Measurements from ENCODE around the gene DCLK1. TPM values are rescaled to one million over a fixed set of nuclear protein-coding genes. Genes with fewer than 3 reads are reported as not detected.
"Not testable (repeated sequence)": the region's sequence is repeated elsewhere in the genome, so short reads cannot be mapped to it uniquely, and the experiment has no call there.

DCLK1 gene
- total RNA-seq, 3 donors from 2014 or later (not counting 1 experiment from before 2014, with no cell fraction given): not detected

DNA sequence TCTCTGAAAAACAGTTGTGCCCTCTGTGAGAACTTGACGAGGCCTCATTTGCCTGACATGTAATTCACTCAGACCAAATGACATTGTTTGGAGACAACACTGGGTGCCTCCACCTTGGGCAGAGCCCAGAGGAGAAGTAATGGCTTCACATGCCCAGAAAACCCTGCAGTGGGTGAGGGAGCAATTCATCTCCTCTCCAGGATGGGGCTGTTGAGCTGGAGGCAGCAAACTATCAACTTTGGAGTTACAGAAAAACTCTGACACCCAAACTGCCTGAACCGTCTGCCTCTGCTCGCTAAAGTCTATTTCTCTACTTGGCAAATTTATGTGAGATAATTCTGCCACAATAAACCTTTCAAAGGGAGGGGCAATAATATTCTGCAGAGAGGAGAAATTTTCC, 146.9 kb downstream of the DCLK1 start:
- WGBS (ENCODE audit: insufficient coverage): 89% methylated on average over 2 of the region's 3 CpGs
- no peak overlapping the region for H3K4me3 ChIP-seq (ENCODE audit: low read length)
- H3K4me1 ChIP-seq (ENCODE audit: control insufficient read depth, insufficient read depth, low read length): no peaks in the 10 kb centered on the region
- no peaks in the 10 kb centered on the region for H3K36me3 ChIP-seq (ENCODE audit: control insufficient read depth, insufficient read depth, low read length)
- ATAC-seq (no peak), DNase-seq (no peak)
- no peaks in the 10 kb centered on the region for H3K27me3 Mint-ChIP-seq (ENCODE audit: low read depth in 2 of 2)
- TF ChIP-seq, protein P1, sequence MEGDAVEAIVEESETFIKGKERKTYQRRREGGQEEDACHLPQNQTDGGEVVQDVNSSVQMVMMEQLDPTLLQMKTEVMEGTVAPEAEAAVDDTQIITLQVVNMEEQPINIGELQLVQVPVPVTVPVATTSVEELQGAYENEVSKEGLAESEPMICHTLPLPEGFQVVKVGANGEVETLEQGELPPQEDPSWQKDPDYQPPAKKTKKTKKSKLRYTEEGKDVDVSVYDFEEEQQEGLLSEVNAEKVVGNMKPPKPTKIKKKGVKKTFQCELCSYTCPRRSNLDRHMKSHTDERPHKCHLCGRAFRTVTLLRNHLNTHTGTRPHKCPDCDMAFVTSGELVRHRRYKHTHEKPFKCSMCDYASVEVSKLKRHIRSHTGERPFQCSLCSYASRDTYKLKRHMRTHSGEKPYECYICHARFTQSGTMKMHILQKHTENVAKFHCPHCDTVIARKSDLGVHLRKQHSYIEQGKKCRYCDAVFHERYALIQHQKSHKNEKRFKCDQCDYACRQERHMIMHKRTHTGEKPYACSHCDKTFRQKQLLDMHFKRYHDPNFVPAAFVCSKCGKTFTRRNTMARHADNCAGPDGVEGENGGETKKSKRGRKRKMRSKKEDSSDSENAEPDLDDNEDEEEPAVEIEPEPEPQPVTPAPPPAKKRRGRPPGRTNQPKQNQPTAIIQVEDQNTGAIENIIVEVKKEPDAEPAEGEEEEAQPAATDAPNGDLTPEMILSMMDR (IDR thresholded peaks at IDR 0.05): no peak
- intact Hi-C loops (cut with micrococcal nuclease): no loop called here
- H3K27ac ChIP-seq (ENCODE audit: low read length): no peak overlapping the region
- no peaks in the 10 kb centered on the region for H3K27me3 ChIP-seq (ENCODE audit: control insufficient read depth, insufficient read depth, low read length)
- peaks cover 0 to 2% of the 10 kb centered on the region in 2 donors for H3K9me3 Mint-ChIP-seq
- no peaks in the 10 kb centered on the region for H3K4me1 Mint-ChIP-seq
- no peak overlapping the region for H3K4me3 Mint-ChIP-seq
- H3K9me3 ChIP-seq (ENCODE audit: control insufficient read depth, insufficient read depth, low read length): no peaks in the 10 kb centered on the region
- H3K27ac Mint-ChIP-seq: no peak overlapping the region
- no peaks in the 10 kb centered on the region for H3K36me3 Mint-ChIP-seq

DNA sequence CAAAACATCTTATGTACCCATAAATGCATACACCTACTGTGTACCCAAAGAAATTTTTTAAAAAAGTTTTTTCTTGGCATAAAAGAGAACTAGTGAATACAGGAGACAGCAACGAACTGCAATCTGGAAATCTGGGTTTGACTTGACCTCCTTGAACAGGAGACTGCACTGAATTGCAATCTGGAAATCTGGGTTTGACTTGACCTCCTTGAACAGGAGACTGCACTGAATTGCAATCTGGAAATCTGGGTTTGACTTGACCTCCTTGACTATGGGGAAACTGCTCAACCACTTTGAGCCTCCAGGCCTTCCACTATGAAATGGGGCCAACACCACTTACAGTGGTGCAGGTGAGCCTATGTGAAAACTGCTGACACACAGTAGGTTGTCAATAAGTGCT, 147.5 kb downstream of the DCLK1 start:
- H3K4me3 ChIP-seq (ENCODE audit: low read length); H3K9me3 ChIP-seq (ENCODE audit: control insufficient read depth, insufficient read depth, low read length); H3K27me3 Mint-ChIP-seq (ENCODE audit: low read depth in 2 of 2); H3K36me3 ChIP-seq (ENCODE audit: control insufficient read depth, insufficient read depth, low read length); H3K4me1 Mint-ChIP-seq; H3K9me3 Mint-ChIP-seq; H3K4me1 ChIP-seq (ENCODE audit: control insufficient read depth, insufficient read depth, low read length); H3K27me3 ChIP-seq (ENCODE audit: control insufficient read depth, insufficient read depth, low read length); ATAC-seq; DNase-seq; H3K4me3 Mint-ChIP-seq; intact Hi-C loops (cut with micrococcal nuclease); H3K36me3 Mint-ChIP-seq; H3K27ac ChIP-seq (ENCODE audit: low read length); H3K27ac Mint-ChIP-seq: not testable (repeated sequence)
- 67% methylated on average over 1 of the region's 1 CpG for WGBS (ENCODE audit: insufficient coverage)

GRCh38 chr13:35983206-35983605, 148.0 kb downstream of the DCLK1 start:
- H3K27ac ChIP-seq (ENCODE audit: low read length): no peak overlapping the region
- Mint-ChIP-seq H3K36me3 (no peaks in the 10 kb centered on the region), H3K4me1 (no peaks in the 10 kb centered on the region), H3K27me3 (ENCODE audit: low read depth in 2 of 2) (no peaks in the 10 kb centered on the region), H3K4me3 (no peak overlapping the region), H3K9me3 (peaks cover 0 to 2% of the 10 kb centered on the region in 2 donors), H3K27ac (no peak overlapping the region)
- H3K36me3 ChIP-seq (ENCODE audit: control insufficient read depth, insufficient read depth, low read length): no peaks in the 10 kb centered on the region
- H3K4me3 ChIP-seq (ENCODE audit: low read length): no peak overlapping the region
- intact Hi-C loops (cut with micrococcal nuclease): no loop called here
- WGBS (ENCODE audit: insufficient coverage): 92% methylated on average over 1 of the region's 1 CpG
- DNase-seq: no peak
- H3K4me1 ChIP-seq (ENCODE audit: control insufficient read depth, insufficient read depth, low read length): no peaks in the 10 kb centered on the region
- no peaks in the 10 kb centered on the region for H3K27me3 ChIP-seq (ENCODE audit: control insufficient read depth, insufficient read depth, low read length)
- TF ChIP-seq, protein P1 (IDR thresholded peaks at IDR 0.05): no peak
- ATAC-seq: no peak
- no peaks in the 10 kb centered on the region for H3K9me3 ChIP-seq (ENCODE audit: control insufficient read depth, insufficient read depth, low read length)

DNA sequence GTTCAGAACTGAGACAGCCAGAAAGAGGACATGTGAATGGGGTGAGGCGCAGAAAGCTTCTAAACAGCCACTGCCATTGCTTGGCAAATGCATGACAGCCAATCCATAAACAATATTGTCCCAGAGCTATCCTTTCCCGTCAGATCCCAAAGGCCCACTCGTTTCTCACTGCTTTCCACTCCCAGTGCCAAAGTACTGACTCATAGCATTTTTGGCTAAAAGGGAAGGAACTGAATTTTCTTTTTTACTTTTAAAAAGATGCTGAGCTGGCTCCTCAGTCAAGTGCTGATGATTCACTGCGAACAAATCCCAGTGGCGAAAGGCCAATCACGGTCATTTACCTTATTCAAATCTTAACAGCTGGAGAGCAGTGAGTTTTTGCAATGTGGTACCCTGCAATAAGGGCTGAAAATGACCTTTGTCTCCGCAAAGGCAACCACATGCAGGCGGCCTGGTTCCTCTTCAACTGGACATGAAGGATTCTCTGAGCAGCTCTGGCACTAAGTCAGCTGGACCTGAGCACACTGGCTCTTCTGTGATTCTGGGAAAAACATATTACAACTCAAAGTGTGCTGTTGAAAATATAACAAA, 151.7 kb downstream of the DCLK1 start:
- no peak overlapping the region for H3K27ac Mint-ChIP-seq
- no peaks in the 10 kb centered on the region for H3K4me1 Mint-ChIP-seq
- H3K36me3 Mint-ChIP-seq: no peaks in the 10 kb centered on the region
- TF ChIP-seq, protein P1 (IDR thresholded peaks at IDR 0.05): no peak
- no peak overlapping the region for H3K27ac ChIP-seq (ENCODE audit: low read length)
- H3K4me1 ChIP-seq (ENCODE audit: control insufficient read depth, insufficient read depth, low read length): no peaks in the 10 kb centered on the region
- H3K27me3 Mint-ChIP-seq (ENCODE audit: low read depth in 2 of 2): no peaks in the 10 kb centered on the region
- 92% methylated on average over 8 of the region's 8 CpGs for WGBS (ENCODE audit: insufficient coverage)
- ATAC-seq: no peak
- DNase-seq: no peak
- H3K9me3 ChIP-seq (ENCODE audit: control insufficient read depth, insufficient read depth, low read length): no peaks in the 10 kb centered on the region
- no peaks in the 10 kb centered on the region for H3K9me3 Mint-ChIP-seq
- H3K4me3 Mint-ChIP-seq: no peak overlapping the region
- H3K36me3 ChIP-seq (ENCODE audit: control insufficient read depth, insufficient read depth, low read length): no peaks in the 10 kb centered on the region
- no peaks in the 10 kb centered on the region for H3K27me3 ChIP-seq (ENCODE audit: control insufficient read depth, insufficient read depth, low read length)
- H3K4me3 ChIP-seq (ENCODE audit: low read length): no peak overlapping the region
- intact Hi-C loops (cut with micrococcal nuclease): no loop called here

Measured in natural killer cell (primary cell).